22Rv1 (cell line): ENCODE results near the gene TMEM145.

Experiments
- CTCF ChIP-seq: fragments of 450-650 bp; IDR thresholded peaks from 2 replicates; pipeline ENCODE4 v1.5.1; 2017; ENCODE audit warnings: mild to moderate bottlenecking
- ZFX ChIP-seq: fragments of 450-650 bp; IDR thresholded peaks from 2 replicates; pipeline ENCODE4 v1.6.1; 2017; ENCODE audit warnings: antibody characterized with exemption, borderline replicate concordance

DNA sequence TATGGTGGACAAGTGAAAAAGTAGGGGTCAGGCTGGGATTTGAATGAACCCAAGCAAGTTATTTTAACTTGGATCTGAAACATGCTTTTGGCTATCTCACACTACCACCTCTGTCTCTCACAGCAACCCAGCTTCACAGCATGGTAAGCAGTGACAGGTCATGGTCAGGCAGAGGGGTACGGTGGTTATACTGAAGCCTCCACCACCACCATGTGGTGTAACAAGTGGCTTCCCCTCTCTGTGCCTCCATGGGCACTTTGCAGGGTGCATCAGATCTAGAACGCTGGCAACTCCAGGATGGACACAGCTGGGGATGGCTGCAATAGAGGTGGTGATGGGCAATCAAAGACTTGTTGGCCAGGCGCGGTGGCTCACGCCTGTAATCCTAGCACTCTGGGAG, 739 bp upstream of the TMEM145 start:
- no peak for TF ChIP-seq CTCF
- no peak for TF ChIP-seq ZFX
